NB4 (cell line): ENCODE results near the gene CUEDC1.

Experiments
- DNase-seq: peaks from one replicate; pipeline ENCODE4 v3.0.0; 2010; ENCODE audit warnings: low read depth
- H3K4me3 ChIP-seq: one replicate; pipeline ENCODE4 v1.5.1; 2011; ENCODE audit warnings: mild to moderate bottlenecking, low read depth, low read length, moderate library complexity
- CTCF ChIP-seq: IDR thresholded peaks from one replicate; pipeline ENCODE4 v1.5.1; 2012; ENCODE audit warnings: low read depth, low read length
- MAX ChIP-seq: IDR thresholded peaks from 2 replicates; pipeline ENCODE4 v1.6.1; 2011; ENCODE audit warnings: low read depth, low read length
- MYC ChIP-seq: IDR thresholded peaks from 2 replicates; pipeline ENCODE4 v1.6.1; 2011; ENCODE audit warnings: low read depth, low read length
- POLR2A ChIP-seq: IDR thresholded peaks from 2 replicates; pipeline ENCODE4 v1.6.1; 2011; ENCODE audit warnings: mild to moderate bottlenecking; ENCODE audit not compliant: insufficient read length; ENCODE audit errors: extremely low read depth

Gene CUEDC1

GRCh38 chr17:57986841-57987580, 31.8 kb upstream of the CUEDC1 start:
- DNase-seq = peak; percentile 74
- TF ChIP-seq POLR2A (no peak), MAX (no peak), CTCF (no peak), MYC (no peak)
- peak overlapping the region; percentile 70 for H3K4me3 ChIP-seq

GRCh38 chr17:57985675-57985974, 30.4 kb upstream of the CUEDC1 start:
- H3K4me3 ChIP-seq = peak overlapping the region; percentile 3
- DNase-seq = no peak
- no peak for TF ChIP-seq CTCF
- no peak for TF ChIP-seq MYC
- no peak for TF ChIP-seq POLR2A
- no peak for TF ChIP-seq MAX

GRCh38 chr17:57984936-57985674, 29.9 kb upstream of the CUEDC1 start:
- no peak overlapping the region for H3K4me3 ChIP-seq
- no peak for DNase-seq

GRCh38 chr17:57984261-57984890, 29.2 kb upstream of the CUEDC1 start:
- TF ChIP-seq POLR2A = no peak
- TF ChIP-seq MYC = no peak
- TF ChIP-seq MAX = no peak
- TF ChIP-seq CTCF = no peak
- no peak for DNase-seq
- H3K4me3 ChIP-seq = no peak overlapping the region

More at GRCh38 chr17:57984936-57985674, 29.9 kb upstream of the CUEDC1 start:
- TF ChIP-seq MYC (no peak), MAX (no peak), POLR2A (no peak), CTCF (no peak)

GRCh38 chr17:57983446-57983845, 28.2 kb upstream of the CUEDC1 start:
- H3K4me3 ChIP-seq = no peak overlapping the region
- no peak for DNase-seq
- TF ChIP-seq POLR2A (no peak), CTCF (no peak), MAX (no peak), MYC (no peak)
